ENCODE data around the gene BUB1.

The BUB1 gene

GRCh38 chr2:110677530-110678456 is at the start of gene BUB1:
Gene BUB1, minus strand, starts transcription at chr2:110678063. Its CDS starts 68 bp downstream, at chr2:110677995.
- H3K9ac ChIP-seq (ENCODE audit: low read depth, low read length) = peak within 1 kb of the TSS; percentile 92
- H3K4me1 ChIP-seq (ENCODE audit: insufficient read depth, low read length) = peaks cover 22% of the 10 kb centered on the region; the same call in 1 of the 2 replicates
- peaks cover 2% of the 10 kb centered on the region; the same call in 1 of the 2 replicates for H3K9me3 ChIP-seq (ENCODE audit: insufficient read depth, low read depth, low read length)
- peaks cover 31% of the 10 kb centered on the region for H3K36me3 ChIP-seq (ENCODE audit: insufficient read depth, low read depth, low read length)
- peak within 1 kb of the TSS; percentile 83 for H3K27ac ChIP-seq (ENCODE audit: low read length)
- peak within 1 kb of the TSS; percentile 80 for H3K4me3 ChIP-seq (ENCODE audit: low read length)
- 0 out of 2 replicates have a peak, but pooled peaks cover 5% of the 10 kb centered on the region for H3K27me3 ChIP-seq (ENCODE audit: insufficient read depth, low read length)

- Histone ChIP-seq H3K27ac (ENCODE audit: low read length) (no peak overlapping the region), H3K9me3 (ENCODE audit: insufficient read depth, low read depth, low read length) (no peaks in the 10 kb centered on the region), H3K9ac (ENCODE audit: low read depth, low read length) (no peak overlapping the region), H3K4me1 (ENCODE audit: insufficient read depth, low read length) (peaks cover 19% of the 10 kb centered on the region; the same call in 1 of the 2 replicates), H3K4me3 (ENCODE audit: low read length) (no peak overlapping the region), H3K36me3 (ENCODE audit: insufficient read depth, low read depth, low read length) (no peaks in the 10 kb centered on the region), H3K27me3 (ENCODE audit: insufficient read depth, low read length) (peaks cover 9% of the 10 kb centered on the region; the same call in 1 of the 2 replicates)
These were observed 48.4 kb upstream of the BUB1 start for GRCh38 chr2:110726285-110726684.

DNA sequence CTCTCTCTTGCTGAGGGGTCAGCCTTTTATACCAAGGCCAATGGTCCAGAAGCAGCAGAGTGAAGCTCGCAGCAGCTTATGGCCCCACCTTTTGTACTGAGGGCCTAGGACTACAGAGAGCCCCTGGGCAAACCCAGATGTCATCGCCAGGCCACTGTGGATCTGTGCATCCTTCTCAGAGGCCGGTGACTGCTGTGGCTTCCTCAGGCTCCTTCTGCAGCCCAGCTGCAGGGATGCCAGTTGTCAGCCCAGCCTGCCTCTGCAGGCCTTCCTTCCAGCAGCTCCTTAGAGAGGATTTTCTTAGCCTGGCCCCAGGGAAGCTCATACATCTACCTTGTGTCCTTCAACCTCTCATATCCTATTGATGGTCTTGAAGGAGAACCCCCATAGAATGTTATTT is 48.0 kb upstream of the BUB1 start:
- no peak overlapping the region for H3K9ac ChIP-seq (ENCODE audit: low read depth, low read length)
- peaks cover 15% of the 10 kb centered on the region; the same call in 1 of the 2 replicates for H3K4me1 ChIP-seq (ENCODE audit: insufficient read depth, low read length)
- no peak overlapping the region for H3K27ac ChIP-seq (ENCODE audit: low read length)
- H3K4me3 ChIP-seq (ENCODE audit: low read length) = no peak overlapping the region
- peaks cover 5% of the 10 kb centered on the region; the same call in 1 of the 2 replicates for H3K27me3 ChIP-seq (ENCODE audit: insufficient read depth, low read length)
- H3K36me3 ChIP-seq (ENCODE audit: insufficient read depth, low read depth, low read length) = no peaks in the 10 kb centered on the region
- no peaks in the 10 kb centered on the region for H3K9me3 ChIP-seq (ENCODE audit: insufficient read depth, low read depth, low read length)

DNA sequence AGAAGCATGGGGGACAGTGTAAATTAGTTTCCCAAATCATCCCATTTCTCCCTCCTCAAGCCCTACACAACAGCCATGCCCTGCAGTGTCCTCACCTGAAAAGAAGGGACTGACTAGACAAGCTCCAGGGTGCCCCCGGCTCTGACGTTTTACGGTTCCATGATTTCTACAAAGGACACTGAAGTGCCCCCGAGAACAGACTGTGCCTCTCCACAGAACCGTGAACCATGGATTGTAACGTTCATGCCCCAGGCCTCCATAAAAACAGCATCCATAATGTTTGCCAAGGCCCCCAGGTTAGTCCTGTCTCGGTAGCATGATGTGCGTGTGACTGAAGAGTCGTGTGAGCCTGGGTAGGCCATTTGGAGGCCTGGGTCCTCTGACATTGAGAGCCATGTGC is 47.5 kb upstream of the BUB1 start:
- no peaks in the 10 kb centered on the region for H3K9me3 ChIP-seq (ENCODE audit: insufficient read depth, low read depth, low read length)
- H3K27ac ChIP-seq (ENCODE audit: low read length) = no peak overlapping the region
- no peaks in the 10 kb centered on the region for H3K27me3 ChIP-seq (ENCODE audit: insufficient read depth, low read length)
- peaks cover 10% of the 10 kb centered on the region; the same call in 1 of the 2 replicates for H3K4me1 ChIP-seq (ENCODE audit: insufficient read depth, low read length)
- no peaks in the 10 kb centered on the region for H3K36me3 ChIP-seq (ENCODE audit: insufficient read depth, low read depth, low read length)
- no peak overlapping the region for H3K4me3 ChIP-seq (ENCODE audit: low read length)
- no peak overlapping the region for H3K9ac ChIP-seq (ENCODE audit: low read depth, low read length)

GRCh38 chr2:110724820-110725219 is 47.0 kb upstream of the BUB1 start:
- Histone ChIP-seq H3K9ac (ENCODE audit: low read depth, low read length) (no peak overlapping the region), H3K36me3 (ENCODE audit: insufficient read depth, low read depth, low read length) (no peaks in the 10 kb centered on the region), H3K27me3 (ENCODE audit: insufficient read depth, low read length) (no peaks in the 10 kb centered on the region), H3K4me1 (ENCODE audit: insufficient read depth, low read length) (peaks cover 10% of the 10 kb centered on the region; the same call in 1 of the 2 replicates), H3K9me3 (ENCODE audit: insufficient read depth, low read depth, low read length) (no peaks in the 10 kb centered on the region), H3K27ac (ENCODE audit: low read length) (no peak overlapping the region), H3K4me3 (ENCODE audit: low read length) (no peak overlapping the region)

- H3K27me3 ChIP-seq (ENCODE audit: insufficient read depth, low read length) = no peaks in the 10 kb centered on the region
- no peaks in the 10 kb centered on the region for H3K36me3 ChIP-seq (ENCODE audit: insufficient read depth, low read depth, low read length)
- H3K4me3 ChIP-seq (ENCODE audit: low read length) = no peak overlapping the region
- H3K4me1 ChIP-seq (ENCODE audit: insufficient read depth, low read length) = no peaks in the 10 kb centered on the region
- H3K9me3 ChIP-seq (ENCODE audit: insufficient read depth, low read depth, low read length) = no peaks in the 10 kb centered on the region
- no peak overlapping the region for H3K9ac ChIP-seq (ENCODE audit: low read depth, low read length)
- no peak overlapping the region for H3K27ac ChIP-seq (ENCODE audit: low read length)
These were observed 42.7 kb upstream of the BUB1 start for GRCh38 chr2:110720547-110720946.

DNA sequence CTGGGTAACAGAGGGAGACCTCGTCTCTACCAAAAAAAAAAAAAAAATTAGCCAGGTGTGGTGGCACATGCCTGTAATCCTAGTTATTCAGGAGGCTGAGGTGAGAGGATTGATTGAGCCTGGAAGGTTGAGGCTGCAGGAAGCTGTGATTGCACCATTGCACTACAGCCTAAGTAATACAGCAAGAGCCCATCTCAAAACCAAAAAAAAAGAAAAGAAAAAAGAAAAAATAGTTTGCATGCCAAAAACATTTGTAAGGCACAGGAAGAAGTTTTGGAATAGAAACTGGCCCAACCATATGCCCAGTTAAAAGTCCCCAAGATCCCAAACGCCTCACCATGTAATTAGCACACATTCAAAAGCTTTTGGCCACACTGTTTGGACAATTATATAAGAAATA is 41.1 kb upstream of the BUB1 start:
- Histone ChIP-seq H3K9ac (ENCODE audit: low read depth, low read length) (no peak overlapping the region), H3K36me3 (ENCODE audit: insufficient read depth, low read depth, low read length) (no peaks in the 10 kb centered on the region), H3K27me3 (ENCODE audit: insufficient read depth, low read length) (no peaks in the 10 kb centered on the region), H3K4me1 (ENCODE audit: insufficient read depth, low read length) (no peaks in the 10 kb centered on the region), H3K9me3 (ENCODE audit: insufficient read depth, low read depth, low read length) (no peaks in the 10 kb centered on the region), H3K4me3 (ENCODE audit: low read length) (no peak overlapping the region), H3K27ac (ENCODE audit: low read length) (no peak overlapping the region)

DNA sequence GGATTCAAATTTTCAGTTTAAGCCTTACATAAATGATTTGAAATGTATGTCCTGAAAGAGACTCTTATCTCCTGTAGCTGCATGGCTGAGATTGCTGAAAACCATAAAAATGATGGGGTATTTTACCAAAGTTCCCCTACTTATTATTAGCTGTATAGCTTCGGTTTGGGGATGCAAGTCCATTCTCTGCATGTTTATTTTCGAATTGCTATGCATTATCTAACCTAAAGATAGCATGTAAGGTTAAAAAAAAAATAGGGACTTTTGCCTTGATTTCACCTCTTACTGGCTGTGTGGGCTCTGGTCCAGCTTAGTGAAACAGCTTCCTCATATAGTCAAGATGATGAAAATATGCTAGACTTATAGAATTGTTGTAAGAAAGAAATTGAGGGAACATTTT is 40.5 kb upstream of the BUB1 start:
- Histone ChIP-seq H3K9me3 (ENCODE audit: insufficient read depth, low read depth, low read length) (no peaks in the 10 kb centered on the region), H3K9ac (ENCODE audit: low read depth, low read length) (no peak overlapping the region), H3K36me3 (ENCODE audit: insufficient read depth, low read depth, low read length) (no peaks in the 10 kb centered on the region), H3K27me3 (ENCODE audit: insufficient read depth, low read length) (no peaks in the 10 kb centered on the region), H3K27ac (ENCODE audit: low read length) (no peak overlapping the region), H3K4me1 (ENCODE audit: insufficient read depth, low read length) (no peaks in the 10 kb centered on the region), H3K4me3 (ENCODE audit: low read length) (no peak overlapping the region)

GRCh38 chr2:110717734-110718133 is 39.9 kb upstream of the BUB1 start:
- H3K9ac ChIP-seq (ENCODE audit: low read depth, low read length) = no peak overlapping the region
- no peaks in the 10 kb centered on the region for H3K4me1 ChIP-seq (ENCODE audit: insufficient read depth, low read length)
- no peaks in the 10 kb centered on the region for H3K36me3 ChIP-seq (ENCODE audit: insufficient read depth, low read depth, low read length)
- no peak overlapping the region for H3K27ac ChIP-seq (ENCODE audit: low read length)
- H3K27me3 ChIP-seq (ENCODE audit: insufficient read depth, low read length) = no peaks in the 10 kb centered on the region
- H3K9me3 ChIP-seq (ENCODE audit: insufficient read depth, low read depth, low read length) = no peaks in the 10 kb centered on the region
- H3K4me3 ChIP-seq (ENCODE audit: low read length) = no peak overlapping the region

DNA sequence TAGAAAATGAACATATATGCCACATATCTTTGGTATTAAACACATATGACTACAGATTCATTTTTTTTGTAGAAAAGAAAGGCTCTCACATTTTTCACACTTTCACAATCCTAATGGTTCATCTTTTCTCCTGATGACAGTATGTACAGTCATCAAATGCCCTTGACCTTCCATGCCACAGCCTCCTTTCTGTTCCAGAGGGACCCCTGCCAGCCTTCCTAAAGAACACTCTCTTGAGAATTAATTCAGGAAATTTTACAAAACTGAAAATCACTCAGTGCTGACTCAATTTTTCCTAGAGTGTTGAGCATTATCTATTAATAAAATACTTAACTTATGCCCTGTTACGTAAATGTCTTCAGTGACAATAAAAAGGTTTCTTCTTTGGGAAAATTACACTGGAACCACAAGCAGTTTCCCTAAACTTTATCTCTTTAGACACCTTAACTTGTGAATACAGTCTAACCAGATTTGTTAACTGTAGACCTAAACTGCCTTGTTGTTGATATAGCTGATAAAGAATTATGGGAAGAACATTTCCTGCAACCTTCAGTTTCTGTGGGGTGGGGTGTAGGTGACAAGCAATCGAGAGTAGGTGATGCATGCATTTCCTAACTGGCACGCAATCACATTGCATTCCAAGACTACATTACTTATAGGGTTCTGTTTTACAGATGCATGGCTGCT is 39.2 kb upstream of the BUB1 start:
- Histone ChIP-seq H3K27ac (ENCODE audit: low read length) (no peak overlapping the region), H3K4me3 (ENCODE audit: low read length) (no peak overlapping the region), H3K9me3 (ENCODE audit: insufficient read depth, low read depth, low read length) (no peaks in the 10 kb centered on the region), H3K9ac (ENCODE audit: low read depth, low read length) (no peak overlapping the region), H3K36me3 (ENCODE audit: insufficient read depth, low read depth, low read length) (no peaks in the 10 kb centered on the region), H3K27me3 (ENCODE audit: insufficient read depth, low read length) (no peaks in the 10 kb centered on the region), H3K4me1 (ENCODE audit: insufficient read depth, low read length) (no peaks in the 10 kb centered on the region)

DNA sequence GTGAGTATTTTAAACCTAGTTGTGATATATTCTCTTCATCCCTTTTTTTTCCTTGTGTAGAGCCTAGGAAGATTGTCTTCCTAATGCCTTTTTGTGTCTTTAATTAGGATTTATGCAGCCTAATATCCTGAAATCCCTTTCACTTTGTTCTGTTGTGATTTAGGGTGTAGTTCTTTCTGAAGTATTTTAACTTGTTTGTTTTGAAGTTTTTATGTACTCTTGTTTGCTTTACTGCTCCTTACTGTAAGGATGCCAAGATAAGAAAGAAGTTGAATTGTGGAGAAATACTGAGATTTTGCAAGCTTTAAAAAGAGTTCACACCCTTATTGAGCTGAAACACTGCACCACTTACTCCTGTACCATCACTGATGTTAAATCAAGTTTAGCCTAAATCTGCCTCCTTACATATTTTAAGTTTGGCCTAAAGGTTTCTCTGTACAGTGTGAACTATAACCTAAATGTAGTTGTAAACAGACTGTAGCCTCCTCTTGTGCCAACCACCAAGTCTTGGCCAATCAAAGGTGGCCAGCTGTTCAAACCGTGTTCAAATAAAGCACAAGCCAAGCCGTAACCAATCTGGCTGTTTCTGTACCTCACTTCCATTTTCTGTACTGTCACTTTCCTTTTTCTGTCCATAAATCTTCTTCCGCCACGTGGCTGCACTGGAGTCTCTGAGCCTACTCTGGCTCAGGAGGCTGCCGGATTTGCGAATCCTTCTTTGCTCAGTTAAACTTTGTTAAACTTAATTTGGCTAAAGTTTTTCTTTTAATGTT is 36.8 kb upstream of the BUB1 start:
- H3K36me3 ChIP-seq (ENCODE audit: insufficient read depth, low read depth, low read length) = no peaks in the 10 kb centered on the region
- H3K4me3 ChIP-seq (ENCODE audit: low read length) = no peak overlapping the region
- H3K27me3 ChIP-seq (ENCODE audit: insufficient read depth, low read length) = no peaks in the 10 kb centered on the region
- no peak overlapping the region for H3K27ac ChIP-seq (ENCODE audit: low read length)
- no peaks in the 10 kb centered on the region for H3K4me1 ChIP-seq (ENCODE audit: insufficient read depth, low read length)
- no peak overlapping the region for H3K9ac ChIP-seq (ENCODE audit: low read depth, low read length)
- H3K9me3 ChIP-seq (ENCODE audit: insufficient read depth, low read depth, low read length) = no peaks in the 10 kb centered on the region
